HEK293 (cell line): ENCODE results near the gene TUBB3.

Experiments used
- HOXA7 ChIP-seq: sonication (generic); formaldehyde crosslinking; IDR thresholded peaks from 2 replicates; pipeline ENCODE4 v1.8.1; 2022; ENCODE audit warnings: missing genetic modification reagents, borderline replicate concordance
- MZF1 ChIP-seq: fragments of 450-650 bp; formaldehyde crosslinking; IDR thresholded peaks from 2 replicates; pipeline ENCODE4 v1.5.1; 2017; ENCODE audit warnings: missing biosample characterization, missing genetic modification characterization, borderline replicate concordance
- PRDM2 ChIP-seq: fragments of 450-650 bp; formaldehyde crosslinking; IDR thresholded peaks from 2 replicates; pipeline ENCODE4 v1.5.1; 2016; ENCODE audit warnings: missing biosample characterization, missing genetic modification characterization, borderline replicate concordance
- SP7 ChIP-seq: fragments of 450-650 bp; formaldehyde crosslinking; IDR thresholded peaks from 2 replicates; pipeline ENCODE4 v1.5.1; 2016; ENCODE audit warnings: missing biosample characterization, missing genetic modification characterization
- ZBTB20 ChIP-seq: fragments of 450-650 bp; formaldehyde crosslinking; IDR thresholded peaks from 2 replicates; pipeline ENCODE4 v1.5.1; 2016; ENCODE audit warnings: missing biosample characterization, missing genetic modification characterization
- ZBTB6 ChIP-seq: fragments of 450-650 bp; formaldehyde crosslinking; IDR thresholded peaks from 2 replicates; pipeline ENCODE4 v1.5.1; 2017; ENCODE audit warnings: missing biosample characterization, missing genetic modification characterization
- ZNF133 ChIP-seq: fragments of 450-650 bp; formaldehyde crosslinking; IDR thresholded peaks from 2 replicates; pipeline ENCODE4 v1.5.1; 2016; ENCODE audit warnings: missing biosample characterization, missing genetic modification characterization
- ZNF148 ChIP-seq: fragments of 450-650 bp; formaldehyde crosslinking; IDR thresholded peaks from 2 replicates; pipeline ENCODE4 v1.5.0; 2017; ENCODE audit warnings: missing biosample characterization, missing genetic modification characterization, borderline replicate concordance
- ZNF2 ChIP-seq: fragments of 450-650 bp; formaldehyde crosslinking; IDR thresholded peaks from 2 replicates; pipeline ENCODE4 v1.5.1; 2016; ENCODE audit warnings: missing biosample characterization, missing genetic modification characterization
- ZNF24 ChIP-seq: fragments of 450-650 bp; formaldehyde crosslinking; IDR thresholded peaks from 2 replicates; pipeline ENCODE4 v1.5.1; 2016; ENCODE audit warnings: missing biosample characterization, missing genetic modification characterization
- ZNF366 ChIP-seq: fragments of 450-650 bp; formaldehyde crosslinking; conservative IDR thresholded peaks from 2 replicates; pipeline ENCODE4 v1.5.1; 2016; ENCODE audit warnings: missing biosample characterization, missing genetic modification characterization
- ZNF423 ChIP-seq: fragments of 450-650 bp; formaldehyde crosslinking; IDR thresholded peaks from 2 replicates; pipeline ENCODE4 v1.5.1; 2016; ENCODE audit warnings: missing biosample characterization, missing genetic modification characterization
- ZNF561 ChIP-seq: fragments of 450-650 bp; IDR thresholded peaks from 2 replicates; pipeline ENCODE4 v1.5.1; 2018; ENCODE audit warnings: missing biosample characterization, missing genetic modification characterization, borderline replicate concordance
- ZNF624 ChIP-seq: fragments of 450-650 bp; formaldehyde crosslinking; IDR thresholded peaks from 2 replicates; pipeline ENCODE4 v1.5.1; 2017; ENCODE audit warnings: missing biosample characterization, missing genetic modification characterization
- ZNF626 ChIP-seq: fragments of 450-650 bp; sonication (Bioruptor Pico); formaldehyde crosslinking; IDR thresholded peaks from 2 replicates; pipeline ENCODE4 v1.5.1; 2018; ENCODE audit warnings: missing biosample characterization, missing genetic modification characterization, inconsistent platforms
- ZNF654 ChIP-seq: fragments of 450-650 bp; formaldehyde crosslinking; IDR thresholded peaks from 2 replicates; pipeline ENCODE4 v1.5.1; 2016; ENCODE audit warnings: low read depth, missing biosample characterization, missing genetic modification characterization
- ZNF776 ChIP-seq: fragments of 450-650 bp; formaldehyde crosslinking; IDR thresholded peaks from 2 replicates; pipeline ENCODE4 v1.5.0; 2017; ENCODE audit warnings: missing biosample characterization, missing genetic modification characterization, borderline replicate concordance
- ZSCAN23 ChIP-seq: fragments of 450-650 bp; formaldehyde crosslinking; IDR thresholded peaks from 2 replicates; pipeline ENCODE4 v1.5.1; 2016; ENCODE audit warnings: missing biosample characterization, missing genetic modification characterization
- TF ChIP-seq, protein P1 (sequence below): fragments of 450-650 bp; formaldehyde crosslinking; IDR thresholded peaks from 2 replicates; pipeline ENCODE4 v1.5.1; 2016; ENCODE audit warnings: missing biosample characterization, missing genetic modification characterization
- TF ChIP-seq, protein P2 (sequence below): fragments of 450-650 bp; formaldehyde crosslinking; IDR thresholded peaks from 2 replicates; pipeline ENCODE4 v1.5.1; 2016; ENCODE audit warnings: missing biosample characterization, missing genetic modification characterization
- TF ChIP-seq, protein P3 (sequence below): fragments of 450-650 bp; formaldehyde crosslinking; conservative IDR thresholded peaks from 2 replicates; pipeline ENCODE4 v1.5.1; 2016; ENCODE audit warnings: low read depth, missing biosample characterization, missing genetic modification characterization

The TUBB3 gene

GRCh38 chr16:89873972-89874689 is 49.0 kb upstream of the TUBB3 start (continued):
- TF ChIP-seq ZNF133 (no peak), ZNF776 (tag by site-specific recombination) (no peak), PRDM2 (tag by site-specific recombination) (no peak), ZNF366 (no peak), ZNF654 (tag by site-specific recombination) (no peak), ZNF2 (tag by site-specific recombination) (no peak), HOXA7 (CRISPR knock-in tag) (no peak), ZNF24 (tag by site-specific recombination) (no peak), ZSCAN23 (tag by site-specific recombination) (no peak), SP7 (tag by site-specific recombination) (no peak), ZNF626 (tag by site-specific recombination) (no peak), ZNF624 (tag by site-specific recombination) (no peak), ZBTB6 (tag by site-specific recombination) (no peak), ZNF148 (tag by site-specific recombination) (no peak), ZBTB20 (tag by site-specific recombination) (peak; percentile 55; the same call in 1 of the 2 replicates), ZNF423 (tag by site-specific recombination) (no peak), ZNF561 (tag by site-specific recombination) (no peak), MZF1 (tag by site-specific recombination) (no peak)
- TF ChIP-seq, protein P1, sequence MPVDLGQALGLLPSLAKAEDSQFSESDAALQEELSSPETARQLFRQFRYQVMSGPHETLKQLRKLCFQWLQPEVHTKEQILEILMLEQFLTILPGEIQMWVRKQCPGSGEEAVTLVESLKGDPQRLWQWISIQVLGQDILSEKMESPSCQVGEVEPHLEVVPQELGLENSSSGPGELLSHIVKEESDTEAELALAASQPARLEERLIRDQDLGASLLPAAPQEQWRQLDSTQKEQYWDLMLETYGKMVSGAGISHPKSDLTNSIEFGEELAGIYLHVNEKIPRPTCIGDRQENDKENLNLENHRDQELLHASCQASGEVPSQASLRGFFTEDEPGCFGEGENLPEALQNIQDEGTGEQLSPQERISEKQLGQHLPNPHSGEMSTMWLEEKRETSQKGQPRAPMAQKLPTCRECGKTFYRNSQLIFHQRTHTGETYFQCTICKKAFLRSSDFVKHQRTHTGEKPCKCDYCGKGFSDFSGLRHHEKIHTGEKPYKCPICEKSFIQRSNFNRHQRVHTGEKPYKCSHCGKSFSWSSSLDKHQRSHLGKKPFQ (tag by site-specific recombination): no peak
- TF ChIP-seq, protein P2, sequence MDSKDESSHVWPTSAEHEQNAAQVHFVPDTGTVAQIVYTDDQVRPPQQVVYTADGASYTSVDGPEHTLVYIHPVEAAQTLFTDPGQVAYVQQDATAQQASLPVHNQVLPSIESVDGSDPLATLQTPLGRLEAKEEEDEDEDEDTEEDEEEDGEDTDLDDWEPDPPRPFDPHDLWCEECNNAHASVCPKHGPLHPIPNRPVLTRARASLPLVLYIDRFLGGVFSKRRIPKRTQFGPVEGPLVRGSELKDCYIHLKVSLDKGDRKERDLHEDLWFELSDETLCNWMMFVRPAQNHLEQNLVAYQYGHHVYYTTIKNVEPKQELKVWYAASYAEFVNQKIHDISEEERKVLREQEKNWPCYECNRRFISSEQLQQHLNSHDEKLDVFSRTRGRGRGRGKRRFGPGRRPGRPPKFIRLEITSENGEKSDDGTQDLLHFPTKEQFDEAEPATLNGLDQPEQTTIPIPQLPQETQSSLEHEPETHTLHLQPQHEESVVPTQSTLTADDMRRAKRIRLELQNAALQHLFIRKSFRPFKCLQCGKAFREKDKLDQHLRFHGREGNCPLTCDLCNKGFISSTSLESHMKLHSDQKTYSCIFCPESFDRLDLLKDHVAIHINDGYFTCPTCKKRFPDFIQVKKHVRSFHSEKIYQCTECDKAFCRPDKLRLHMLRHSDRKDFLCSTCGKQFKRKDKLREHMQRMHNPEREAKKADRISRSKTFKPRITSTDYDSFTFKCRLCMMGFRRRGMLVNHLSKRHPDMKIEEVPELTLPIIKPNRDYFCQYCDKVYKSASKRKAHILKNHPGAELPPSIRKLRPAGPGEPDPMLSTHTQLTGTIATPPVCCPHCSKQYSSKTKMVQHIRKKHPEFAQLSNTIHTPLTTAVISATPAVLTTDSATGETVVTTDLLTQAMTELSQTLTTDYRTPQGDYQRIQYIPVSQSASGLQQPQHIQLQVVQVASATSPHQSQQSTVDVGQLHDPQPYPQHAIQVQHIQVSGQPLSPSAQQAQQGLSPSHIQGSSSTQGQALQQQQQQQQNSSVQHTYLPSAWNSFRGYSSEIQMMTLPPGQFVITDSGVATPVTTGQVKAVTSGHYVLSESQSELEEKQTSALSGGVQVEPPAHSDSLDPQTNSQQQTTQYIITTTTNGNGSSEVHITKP (tag by site-specific recombination): peak; percentile 29
- TF ChIP-seq, protein P3, sequence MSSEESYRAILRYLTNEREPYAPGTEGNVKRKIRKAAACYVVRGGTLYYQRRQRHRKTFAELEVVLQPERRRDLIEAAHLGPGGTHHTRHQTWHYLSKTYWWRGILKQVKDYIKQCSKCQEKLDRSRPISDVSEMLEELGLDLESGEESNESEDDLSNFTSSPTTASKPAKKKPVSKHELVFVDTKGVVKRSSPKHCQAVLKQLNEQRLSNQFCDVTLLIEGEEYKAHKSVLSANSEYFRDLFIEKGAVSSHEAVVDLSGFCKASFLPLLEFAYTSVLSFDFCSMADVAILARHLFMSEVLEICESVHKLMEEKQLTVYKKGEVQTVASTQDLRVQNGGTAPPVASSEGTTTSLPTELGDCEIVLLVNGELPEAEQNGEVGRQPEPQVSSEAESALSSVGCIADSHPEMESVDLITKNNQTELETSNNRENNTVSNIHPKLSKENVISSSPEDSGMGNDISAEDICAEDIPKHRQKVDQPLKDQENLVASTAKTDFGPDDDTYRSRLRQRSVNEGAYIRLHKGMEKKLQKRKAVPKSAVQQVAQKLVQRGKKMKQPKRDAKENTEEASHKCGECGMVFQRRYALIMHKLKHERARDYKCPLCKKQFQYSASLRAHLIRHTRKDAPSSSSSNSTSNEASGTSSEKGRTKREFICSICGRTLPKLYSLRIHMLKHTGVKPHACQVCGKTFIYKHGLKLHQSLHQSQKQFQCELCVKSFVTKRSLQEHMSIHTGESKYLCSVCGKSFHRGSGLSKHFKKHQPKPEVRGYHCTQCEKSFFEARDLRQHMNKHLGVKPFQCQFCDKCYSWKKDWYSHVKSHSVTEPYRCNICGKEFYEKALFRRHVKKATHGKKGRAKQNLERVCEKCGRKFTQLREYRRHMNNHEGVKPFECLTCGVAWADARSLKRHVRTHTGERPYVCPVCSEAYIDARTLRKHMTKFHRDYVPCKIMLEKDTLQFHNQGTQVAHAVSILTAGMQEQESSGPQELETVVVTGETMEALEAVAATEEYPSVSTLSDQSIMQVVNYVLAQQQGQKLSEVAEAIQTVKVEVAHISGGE (tag by site-specific recombination): no peak
